Measurements from ENCODE around the gene RFPL2.

RFPL2 gene

GRCh38 chr22:32240461-32240860 is 35.6 kb upstream of the RFPL2 start:
- H3K4me3 ChIP-seq (ENCODE audit: low read length): no peak overlapping the region
- TF ChIP-seq CTCF (IDR thresholded peaks at IDR 0.05; ENCODE audit: insufficient read depth, low read depth, low read length, missing control alignments): no peak
- DNase-seq (ENCODE audit: low read depth): no peak

- DNase-seq (ENCODE audit: low read depth): no peak
- no peak for TF ChIP-seq CTCF (IDR thresholded peaks at IDR 0.05; ENCODE audit: insufficient read depth, low read depth, low read length, missing control alignments)
Observed at GRCh38 chr22:32237906-32238305, 33.0 kb upstream of the RFPL2 start.

GRCh38 chr22:32236970-32237369 is 32.1 kb upstream of the RFPL2 start:
- H3K4me3 ChIP-seq (ENCODE audit: low read length): no peak overlapping the region
- TF ChIP-seq CTCF (IDR thresholded peaks at IDR 0.05; ENCODE audit: insufficient read depth, low read depth, low read length, missing control alignments): no peak
- no peak for DNase-seq (ENCODE audit: low read depth)

More at GRCh38 chr22:32237906-32238305, 33.0 kb upstream of the RFPL2 start:
- no peak overlapping the region for H3K4me3 ChIP-seq (ENCODE audit: low read length)

- H3K4me3 ChIP-seq (ENCODE audit: low read length): no peak overlapping the region
- DNase-seq (ENCODE audit: low read depth): no peak
- TF ChIP-seq CTCF (IDR thresholded peaks at IDR 0.05; ENCODE audit: insufficient read depth, low read depth, low read length, missing control alignments): no peak
Observed at GRCh38 chr22:32233091-32233490, 28.2 kb upstream of the RFPL2 start.

- no peak overlapping the region for H3K4me3 ChIP-seq (ENCODE audit: low read length)
- DNase-seq (ENCODE audit: low read depth): no peak
- no peak for TF ChIP-seq CTCF (IDR thresholded peaks at IDR 0.05; ENCODE audit: insufficient read depth, low read depth, low read length, missing control alignments)
Observed at GRCh38 chr22:32232191-32232830, 27.4 kb upstream of the RFPL2 start.

- no peak for TF ChIP-seq CTCF (IDR thresholded peaks at IDR 0.05; ENCODE audit: insufficient read depth, low read depth, low read length, missing control alignments)
- H3K4me3 ChIP-seq (ENCODE audit: low read length): no peak overlapping the region
- no peak for DNase-seq (ENCODE audit: low read depth)
Observed at GRCh38 chr22:32226326-32227104, 21.6 kb upstream of the RFPL2 start.
